KOPT-K1 (cell line): ENCODE results near the gene PCSK2.

Experiments
- H3K27ac ChIP-seq: fragments of 200-600 bp; sonication (generic); 2 replicates; pipeline ENCODE4 v1.5.1; 2016; ENCODE audit warnings: antibody characterized with exemption, mild to moderate bottlenecking, low read depth, low read length; ENCODE audit not compliant: poor library complexity, severe bottlenecking
- H3K36me3 ChIP-seq: fragments of 200-600 bp; sonication (generic); 2 replicates; pipeline ENCODE4 v1.5.1; 2017; ENCODE audit warnings: antibody characterized with exemption, mild to moderate bottlenecking, low read length, moderate library complexity; ENCODE audit not compliant: insufficient read depth
- H3K9me3 ChIP-seq: fragments of 200-600 bp; sonication (generic); 2 replicates; pipeline ENCODE4 v1.5.1; 2017; ENCODE audit warnings: antibody characterized with exemption, low read length, mild to moderate bottlenecking; ENCODE audit not compliant: insufficient read depth, poor library complexity, severe bottlenecking

PCSK2 gene

DNA sequence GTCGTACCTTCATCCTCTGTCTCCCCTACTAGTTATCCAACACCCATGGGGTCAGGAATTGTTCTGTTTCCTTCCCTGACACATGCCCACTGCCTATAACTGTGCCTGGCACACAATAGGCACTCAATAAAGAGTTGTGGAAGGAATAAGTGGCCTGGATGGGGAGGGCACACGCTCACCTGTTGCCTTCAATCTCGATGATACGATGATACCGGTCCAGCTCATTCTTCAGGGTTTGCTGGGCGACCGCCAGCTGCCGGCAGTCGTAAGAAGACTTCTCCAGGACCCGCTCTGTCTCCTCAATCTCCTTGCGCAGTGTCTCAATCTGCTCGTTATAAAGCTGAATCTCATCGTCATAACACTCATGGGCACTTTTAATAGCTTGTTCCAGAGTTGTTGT lies 271.8 kb downstream of the PCSK2 start:
- no peak overlapping the region for H3K27ac ChIP-seq
- H3K36me3 ChIP-seq, result no peaks in the 10 kb centered on the region
- H3K9me3 ChIP-seq, result no peaks in the 10 kb centered on the region

GRCh38 chr20:17499041-17499440 lies 272.2 kb downstream of the PCSK2 start:
- H3K27ac ChIP-seq, result no peak overlapping the region
- H3K9me3 ChIP-seq, result no peaks in the 10 kb centered on the region
- H3K36me3 ChIP-seq, result no peaks in the 10 kb centered on the region

- no peak overlapping the region for H3K27ac ChIP-seq
Observed at GRCh38 chr20:17500271-17500670, 273.4 kb downstream of the PCSK2 start.

DNA sequence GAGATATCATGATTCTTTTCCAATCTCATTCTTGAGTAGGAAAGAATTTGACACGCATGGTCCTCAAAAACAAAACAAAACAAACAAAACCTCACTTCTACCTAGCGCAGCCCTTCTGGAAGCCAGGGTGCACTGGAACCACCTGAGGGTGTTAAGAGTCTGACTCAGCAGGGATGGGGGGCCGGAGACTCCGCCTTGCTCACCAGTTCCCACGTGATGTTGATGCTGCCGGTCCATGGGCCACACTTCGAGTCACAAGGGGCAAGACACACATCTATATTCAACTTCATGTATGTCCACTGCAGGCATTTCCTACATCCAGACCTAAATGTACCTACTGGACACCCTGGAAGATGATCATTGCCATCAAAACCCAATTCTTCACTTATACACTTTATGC lies 274.0 kb downstream of the PCSK2 start:
- Histone ChIP-seq H3K36me3 (no peaks in the 10 kb centered on the region), H3K9me3 (no peaks in the 10 kb centered on the region), H3K27ac (no peak overlapping the region)

More at GRCh38 chr20:17500271-17500670, 273.4 kb downstream of the PCSK2 start:
- Histone ChIP-seq H3K9me3 (no peaks in the 10 kb centered on the region), H3K36me3 (no peaks in the 10 kb centered on the region)

DNA sequence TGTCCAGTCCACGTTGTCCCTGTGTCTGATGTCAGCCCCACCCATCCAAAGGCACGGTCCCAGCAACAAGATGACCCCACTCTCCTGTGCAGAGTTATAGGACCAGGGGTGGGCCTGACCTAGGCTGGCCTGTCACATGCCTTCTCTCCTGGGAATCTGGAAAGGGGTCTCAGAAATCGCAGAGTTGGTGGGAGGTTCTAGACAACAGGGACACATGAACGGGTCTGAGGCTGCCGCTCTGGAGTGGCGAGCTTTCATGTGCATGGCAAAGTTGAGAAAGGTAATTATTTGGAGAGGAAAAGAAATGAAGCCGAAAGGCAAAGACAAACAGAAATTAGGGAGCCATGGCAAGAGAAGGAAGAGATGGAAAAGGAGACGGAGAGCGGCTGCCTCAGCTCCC lies 274.9 kb downstream of the PCSK2 start:
- H3K36me3 ChIP-seq, result no peaks in the 10 kb centered on the region
- H3K27ac ChIP-seq, result no peak overlapping the region
- no peaks in the 10 kb centered on the region for H3K9me3 ChIP-seq

DNA sequence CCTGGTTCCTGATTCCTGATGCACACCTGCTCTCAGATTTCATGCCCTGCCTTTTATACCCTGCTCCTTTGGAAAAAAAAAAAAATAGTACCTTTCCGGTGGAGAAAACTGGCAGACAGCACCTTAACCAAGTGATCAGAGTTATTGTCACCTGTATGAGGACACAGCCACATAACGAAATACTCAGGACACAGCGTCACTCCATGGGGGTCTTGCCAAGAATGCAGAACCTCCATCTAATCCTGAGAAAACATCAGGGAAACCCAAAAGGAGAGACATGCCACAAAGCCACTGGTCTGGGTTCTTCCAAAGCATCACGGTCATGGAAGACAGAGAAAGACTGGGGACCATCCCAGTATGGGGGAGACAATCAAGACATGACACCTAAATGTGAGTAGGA lies 275.3 kb downstream of the PCSK2 start:
- Histone ChIP-seq H3K36me3 (no peaks in the 10 kb centered on the region), H3K9me3 (no peaks in the 10 kb centered on the region), H3K27ac (no peak overlapping the region)

GRCh38 chr20:17503301-17504065 lies 276.6 kb downstream of the PCSK2 start:
- Histone ChIP-seq H3K27ac (no peak overlapping the region), H3K36me3 (no peaks in the 10 kb centered on the region), H3K9me3 (no peaks in the 10 kb centered on the region)

- Histone ChIP-seq H3K9me3 (no peaks in the 10 kb centered on the region), H3K27ac (no peak overlapping the region), H3K36me3 (no peaks in the 10 kb centered on the region)
Observed at GRCh38 chr20:17504066-17504897, 277.4 kb downstream of the PCSK2 start.

DNA sequence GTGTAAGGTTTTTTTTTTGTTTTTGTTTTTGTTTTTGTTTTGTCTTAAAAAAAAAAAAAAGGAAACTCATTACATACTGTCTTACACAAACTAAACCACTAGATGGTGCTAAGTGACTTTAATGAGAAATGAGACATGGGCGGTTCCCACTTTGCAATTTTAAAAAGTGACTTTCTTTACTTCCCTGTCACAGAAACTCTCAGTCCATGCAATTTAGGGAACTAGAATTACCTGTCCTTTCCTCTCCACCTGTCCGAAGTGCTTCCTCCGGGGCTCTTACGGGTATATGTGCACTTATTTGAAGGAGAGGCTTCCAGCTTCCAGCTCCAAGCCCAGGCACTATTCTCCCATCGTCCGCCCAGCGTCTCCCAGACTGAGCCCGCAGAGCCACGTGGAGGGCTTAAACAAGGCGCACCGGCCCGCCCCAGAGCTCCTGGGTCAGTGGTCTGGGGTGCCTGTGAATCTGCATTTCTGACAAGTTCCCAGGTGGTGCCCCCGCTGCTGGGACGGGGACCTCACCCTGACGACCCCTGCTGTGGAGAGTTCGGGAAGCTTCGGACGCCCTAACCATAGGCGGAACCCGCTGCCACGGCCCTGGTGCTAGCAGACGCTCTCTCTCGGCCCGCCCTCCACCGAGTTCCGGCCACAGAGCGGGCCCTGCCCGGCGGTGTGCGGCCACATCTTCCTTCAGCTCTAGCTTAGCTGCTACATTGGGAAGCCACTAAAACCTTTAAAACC lies 278.2 kb downstream of the PCSK2 start:
- Histone ChIP-seq H3K9me3 (no peaks in the 10 kb centered on the region), H3K36me3 (no peaks in the 10 kb centered on the region), H3K27ac (no peak overlapping the region)

DNA sequence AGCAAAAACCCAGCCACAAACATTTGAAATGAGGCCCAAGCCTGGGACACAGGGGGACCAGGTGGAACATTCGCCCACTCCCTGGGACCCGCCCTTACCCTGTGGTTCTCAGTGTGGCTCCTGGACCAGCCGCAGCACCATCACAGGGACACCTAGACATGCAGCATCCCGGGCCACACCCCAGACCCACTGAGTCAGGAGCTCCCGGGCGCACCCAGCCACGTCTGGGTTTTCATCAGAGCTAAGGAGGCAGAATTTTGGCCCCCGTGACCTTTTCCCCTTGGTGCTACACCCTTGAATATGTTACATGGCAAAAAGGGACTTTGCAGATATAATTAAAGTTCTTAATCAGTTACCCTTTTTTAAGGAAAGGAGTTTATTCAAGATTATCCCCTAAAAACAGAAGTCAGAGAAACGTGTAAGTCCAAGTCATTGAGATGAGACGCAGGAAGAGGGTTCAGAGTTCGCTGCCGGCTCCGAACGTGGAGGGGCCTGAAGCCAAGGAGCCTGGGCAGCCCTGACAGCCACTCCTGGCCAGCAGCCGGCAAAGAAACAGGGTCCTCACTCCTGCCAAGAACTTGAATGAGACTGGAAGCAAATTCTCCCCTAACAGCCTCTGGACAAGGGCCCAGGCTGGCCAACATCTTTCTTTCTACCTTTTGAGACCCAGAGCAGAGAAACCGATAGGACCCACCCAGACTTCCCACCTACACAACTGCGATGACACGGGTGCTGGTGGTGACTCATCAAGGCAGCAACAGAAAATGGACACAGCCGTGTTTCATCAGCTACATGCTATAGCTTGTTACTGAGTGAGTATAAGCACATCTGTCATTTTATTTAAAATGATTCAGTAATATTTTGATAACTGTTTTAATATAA lies 279.0 kb downstream of the PCSK2 start:
- no peak overlapping the region for H3K27ac ChIP-seq

GRCh38 chr20:17507032-17507431 lies 280.2 kb downstream of the PCSK2 start:
- Histone ChIP-seq H3K27ac (no peak overlapping the region), H3K9me3 (no peaks in the 10 kb centered on the region)

More for the DNA sequence above, 279.0 kb downstream of the PCSK2 start:
- Histone ChIP-seq H3K9me3 (no peaks in the 10 kb centered on the region), H3K36me3 (no peaks in the 10 kb centered on the region)

DNA sequence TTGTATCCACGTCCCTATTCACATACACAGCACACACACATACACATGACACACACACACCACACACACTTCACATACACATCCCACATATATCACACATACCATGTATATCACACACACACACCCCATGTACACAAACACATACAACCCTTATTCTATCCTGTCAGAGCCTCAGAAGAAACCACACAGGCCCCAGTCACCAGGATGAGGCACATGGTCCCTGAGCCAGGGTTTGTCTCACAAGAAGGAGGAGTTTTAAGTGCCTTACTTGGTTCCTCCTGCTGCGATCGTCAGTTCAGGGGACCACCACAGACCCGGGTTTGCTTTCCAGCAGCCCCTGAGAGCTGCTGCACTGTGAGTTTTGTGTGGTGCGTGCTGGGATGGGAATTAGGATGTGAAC lies 280.7 kb downstream of the PCSK2 start:
- no peaks in the 10 kb centered on the region for H3K36me3 ChIP-seq
- H3K27ac ChIP-seq, result no peak overlapping the region
- H3K9me3 ChIP-seq, result no peaks in the 10 kb centered on the region

More at GRCh38 chr20:17507032-17507431, 280.2 kb downstream of the PCSK2 start:
- H3K36me3 ChIP-seq, result no peaks in the 10 kb centered on the region

DNA sequence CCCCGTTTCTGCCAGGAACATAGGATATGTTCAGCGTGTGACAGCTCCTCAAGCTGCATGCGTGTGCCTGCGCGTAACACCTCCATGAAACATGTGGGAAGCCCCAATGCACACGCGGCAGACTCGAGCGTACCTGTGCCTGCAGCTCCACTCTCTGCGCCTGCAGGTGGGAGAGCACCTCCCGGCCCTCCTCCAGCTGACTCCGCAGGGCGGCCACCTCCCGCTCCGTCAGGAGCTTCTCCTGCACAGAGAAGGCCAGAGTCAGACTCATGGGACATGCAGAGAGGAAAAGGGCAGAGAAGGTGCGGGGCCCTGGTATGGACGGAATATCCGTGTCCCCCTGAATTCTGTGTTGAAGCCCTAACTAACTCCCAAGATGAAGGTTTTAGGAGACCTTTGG lies 281.9 kb downstream of the PCSK2 start:
- Histone ChIP-seq H3K36me3 (no peaks in the 10 kb centered on the region), H3K27ac (no peak overlapping the region), H3K9me3 (no peaks in the 10 kb centered on the region)

DNA sequence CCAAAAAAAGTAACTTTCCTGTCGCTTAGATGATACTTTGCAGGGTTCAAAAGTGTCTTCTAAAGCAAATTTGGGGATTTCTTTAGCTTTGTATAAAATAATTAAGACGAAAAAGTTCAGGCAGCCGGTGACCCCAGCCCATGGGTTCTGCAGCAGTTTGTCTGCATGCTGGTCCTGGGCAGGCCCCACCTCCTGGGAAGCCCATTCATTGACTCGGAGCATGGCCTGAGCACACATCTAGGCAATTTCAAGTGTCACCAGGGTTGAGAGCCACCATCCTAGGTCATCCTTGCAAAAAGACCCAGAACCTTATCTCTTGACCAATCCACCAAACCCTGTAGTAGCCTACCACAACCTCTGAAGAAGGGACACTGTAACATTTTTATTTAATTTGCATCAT lies 283.7 kb downstream of the PCSK2 start:
- no peaks in the 10 kb centered on the region for H3K9me3 ChIP-seq
- H3K27ac ChIP-seq, result no peak overlapping the region
- no peaks in the 10 kb centered on the region for H3K36me3 ChIP-seq
